ENCODE results near the gene PCNX4.

Gene PCNX4

DNA sequence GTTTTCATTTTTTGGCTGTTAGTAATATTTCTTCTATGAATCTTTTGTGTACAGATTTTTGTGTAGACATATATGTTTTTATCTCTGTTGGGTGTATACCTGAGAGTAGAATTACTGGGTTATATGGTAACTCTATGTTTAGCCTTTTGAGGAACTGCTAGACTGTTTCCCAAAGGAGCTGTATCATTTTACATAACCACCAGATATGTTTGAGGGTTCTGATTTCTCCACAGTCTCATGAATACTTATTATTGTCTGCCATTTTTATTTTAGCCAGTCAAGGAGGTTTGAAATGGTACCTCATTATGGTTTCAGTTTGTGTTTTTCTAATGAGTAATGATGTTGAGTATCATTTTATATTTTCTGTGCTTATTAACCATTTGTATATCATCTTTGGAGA, 1.9 kb downstream of the PCNX4 start:
- no peak overlapping the region for H2AFZ ChIP-seq (ENCODE audit: low read length)
- H3K4me3 ChIP-seq (ENCODE audit: low read depth, low read length, poor library complexity, severe bottlenecking): peak overlapping the region; percentile 93
- H3K9me2 ChIP-seq (ENCODE audit: low read depth, low read length): no peaks in the 10 kb centered on the region
- no peaks in the 10 kb centered on the region for H4K20me1 ChIP-seq (ENCODE audit: insufficient read depth, low read length)
- H3K79me2 ChIP-seq (ENCODE audit: insufficient read depth, low read length): peaks cover 54% of the 10 kb centered on the region
- TF ChIP-seq, protein P1, sequence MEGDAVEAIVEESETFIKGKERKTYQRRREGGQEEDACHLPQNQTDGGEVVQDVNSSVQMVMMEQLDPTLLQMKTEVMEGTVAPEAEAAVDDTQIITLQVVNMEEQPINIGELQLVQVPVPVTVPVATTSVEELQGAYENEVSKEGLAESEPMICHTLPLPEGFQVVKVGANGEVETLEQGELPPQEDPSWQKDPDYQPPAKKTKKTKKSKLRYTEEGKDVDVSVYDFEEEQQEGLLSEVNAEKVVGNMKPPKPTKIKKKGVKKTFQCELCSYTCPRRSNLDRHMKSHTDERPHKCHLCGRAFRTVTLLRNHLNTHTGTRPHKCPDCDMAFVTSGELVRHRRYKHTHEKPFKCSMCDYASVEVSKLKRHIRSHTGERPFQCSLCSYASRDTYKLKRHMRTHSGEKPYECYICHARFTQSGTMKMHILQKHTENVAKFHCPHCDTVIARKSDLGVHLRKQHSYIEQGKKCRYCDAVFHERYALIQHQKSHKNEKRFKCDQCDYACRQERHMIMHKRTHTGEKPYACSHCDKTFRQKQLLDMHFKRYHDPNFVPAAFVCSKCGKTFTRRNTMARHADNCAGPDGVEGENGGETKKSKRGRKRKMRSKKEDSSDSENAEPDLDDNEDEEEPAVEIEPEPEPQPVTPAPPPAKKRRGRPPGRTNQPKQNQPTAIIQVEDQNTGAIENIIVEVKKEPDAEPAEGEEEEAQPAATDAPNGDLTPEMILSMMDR (IDR thresholded peaks at IDR 0.05; ENCODE audit: low read length): no peak
- TF ChIP-seq EZH2 (IDR thresholded peaks at IDR 0.05; ENCODE audit: borderline replicate concordance, low read length): no peak
- H3F3A ChIP-seq (ENCODE audit: insufficient read depth, low read length): no peaks in the 10 kb centered on the region
- no peak overlapping the region for H3K27ac ChIP-seq (ENCODE audit: low read depth, low read length, poor library complexity, severe bottlenecking)
- H3K9ac ChIP-seq (ENCODE audit: low read length): peak overlapping the region; percentile 94
- H3K4me1 ChIP-seq (ENCODE audit: insufficient read depth, low read length, severe bottlenecking): peaks cover 46% of the 10 kb centered on the region
- no peaks in the 10 kb centered on the region for H3K27me3 ChIP-seq (ENCODE audit: insufficient read depth, low read length)
- H3K4me2 ChIP-seq (ENCODE audit: low read length): peak overlapping the region; percentile 85
- H3K36me3 ChIP-seq (ENCODE audit: insufficient read depth, low read length): peaks cover 23% of the 10 kb centered on the region
- no peaks in the 10 kb centered on the region for H3K9me3 ChIP-seq (ENCODE audit: low read length)

DNA sequence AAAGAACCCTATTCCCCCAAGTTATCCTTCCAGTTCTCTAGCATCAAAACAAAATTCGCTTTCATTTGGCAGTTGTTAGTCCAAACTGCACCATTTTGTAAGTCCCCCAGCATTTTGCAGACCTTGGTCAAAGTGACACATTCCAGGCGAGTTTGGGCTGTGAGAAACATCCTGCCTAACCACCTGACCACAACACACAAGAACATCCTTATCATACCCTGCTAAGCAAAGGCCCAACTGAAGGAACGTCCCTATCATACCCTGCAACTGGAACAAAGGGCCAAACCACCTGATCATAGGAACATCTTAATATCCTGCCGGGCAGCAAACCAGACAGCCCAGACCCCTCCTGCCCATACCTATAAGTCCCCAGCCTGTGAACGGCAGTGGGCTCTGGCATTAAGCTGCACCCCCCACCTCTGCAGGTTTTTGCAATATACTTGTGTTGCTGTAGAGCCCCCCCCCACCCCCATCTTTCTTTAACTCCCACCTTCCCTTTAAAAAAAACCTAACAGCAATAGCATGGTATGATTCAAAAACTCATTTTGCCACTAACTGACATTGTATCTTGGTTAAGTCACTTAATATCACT, 2.7 kb downstream of the PCNX4 start:
- no peak for TF ChIP-seq EZH2 (IDR thresholded peaks at IDR 0.05; ENCODE audit: borderline replicate concordance, low read length)
- TF ChIP-seq, protein P1 (IDR thresholded peaks at IDR 0.05; ENCODE audit: low read length): no peak
- no peaks in the 10 kb centered on the region for H3K27me3 ChIP-seq (ENCODE audit: insufficient read depth, low read length)
- H3K9ac ChIP-seq (ENCODE audit: low read length): no peak overlapping the region

DNA sequence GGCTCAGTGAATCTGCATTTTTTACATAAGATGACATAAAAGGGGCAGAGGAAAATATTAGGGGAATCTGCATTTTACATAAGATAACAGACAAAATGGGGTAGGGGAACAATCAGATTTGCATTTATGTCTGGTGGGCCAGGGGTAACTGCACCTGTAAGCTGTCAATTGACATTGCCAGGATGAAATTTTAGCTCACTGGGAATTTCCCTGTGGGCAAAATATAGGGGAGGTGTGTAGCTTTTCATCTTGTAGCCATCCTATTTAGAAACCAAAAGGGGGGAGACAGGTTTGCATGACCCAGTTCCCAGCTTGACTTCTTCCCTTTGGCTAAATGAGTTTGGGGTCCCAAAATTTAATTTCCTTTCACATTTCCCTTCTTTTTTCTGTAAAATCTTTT, 3.5 kb downstream of the PCNX4 start:
- peaks cover 23% of the 10 kb centered on the region for H3K36me3 ChIP-seq (ENCODE audit: insufficient read depth, low read length)
- H3K9me3 ChIP-seq (ENCODE audit: low read length): no peaks in the 10 kb centered on the region
- no peak overlapping the region for H3K9ac ChIP-seq (ENCODE audit: low read length)
- H3F3A ChIP-seq (ENCODE audit: insufficient read depth, low read length): no peaks in the 10 kb centered on the region
- H2AFZ ChIP-seq (ENCODE audit: low read length): no peak overlapping the region
- H3K27ac ChIP-seq (ENCODE audit: low read depth, low read length, poor library complexity, severe bottlenecking): no peak overlapping the region
- TF ChIP-seq, protein P1 (IDR thresholded peaks at IDR 0.05; ENCODE audit: low read length): no peak
- no peak for TF ChIP-seq EZH2 (IDR thresholded peaks at IDR 0.05; ENCODE audit: borderline replicate concordance, low read length)
- peaks cover 38% of the 10 kb centered on the region for H3K4me1 ChIP-seq (ENCODE audit: insufficient read depth, low read length, severe bottlenecking)
- no peaks in the 10 kb centered on the region for H3K27me3 ChIP-seq (ENCODE audit: insufficient read depth, low read length)
- H3K79me2 ChIP-seq (ENCODE audit: insufficient read depth, low read length): peaks cover 61% of the 10 kb centered on the region
- 0 out of 2 replicates have a peak overlapping the region, but pooled peaks have one; percentile 5 for H3K4me2 ChIP-seq (ENCODE audit: low read length)
- H4K20me1 ChIP-seq (ENCODE audit: insufficient read depth, low read length): no peaks in the 10 kb centered on the region
- no peaks in the 10 kb centered on the region for H3K9me2 ChIP-seq (ENCODE audit: low read depth, low read length)
- H3K4me3 ChIP-seq (ENCODE audit: low read depth, low read length, poor library complexity, severe bottlenecking): no peak overlapping the region

More for the DNA sequence above, 2.7 kb downstream of the PCNX4 start:
- Histone ChIP-seq H3K9me2 (ENCODE audit: low read depth, low read length) (no peaks in the 10 kb centered on the region), H4K20me1 (ENCODE audit: insufficient read depth, low read length) (no peaks in the 10 kb centered on the region), H3K4me2 (ENCODE audit: low read length) (peak overlapping the region; percentile 85; the same call in 1 of the 2 replicates), H3K4me1 (ENCODE audit: insufficient read depth, low read length, severe bottlenecking) (peaks cover 46% of the 10 kb centered on the region), H3F3A (ENCODE audit: insufficient read depth, low read length) (no peaks in the 10 kb centered on the region), H3K36me3 (ENCODE audit: insufficient read depth, low read length) (peaks cover 23% of the 10 kb centered on the region), H3K27ac (ENCODE audit: low read depth, low read length, poor library complexity, severe bottlenecking) (no peak overlapping the region), H2AFZ (ENCODE audit: low read length) (no peak overlapping the region), H3K4me3 (ENCODE audit: low read depth, low read length, poor library complexity, severe bottlenecking) (peak overlapping the region; percentile 93), H3K79me2 (ENCODE audit: insufficient read depth, low read length) (peaks cover 60% of the 10 kb centered on the region), H3K9me3 (ENCODE audit: low read length) (no peaks in the 10 kb centered on the region)

All from OCI-LY1 (cell line).